Parathyroid adenoma (tissue), 2 donors: Measurements from ENCODE around the gene SMCO4.

Experiments
- H2AFZ ChIP-seq: fragments of 300-600 bp; sonication (generic); one replicate; pipeline ENCODE4 v1.7.0; 2017; ENCODE audit warnings: antibody characterized with exemption, mild to moderate bottlenecking
- H3K27ac ChIP-seq: fragments of 300-600 bp; sonication (generic); one replicate; pipeline ENCODE4 v1.7.0; 2017
- H3K27me3 ChIP-seq: fragments of 300-600 bp; sonication (generic); one replicate; pipeline ENCODE4 v1.7.0; 2017; ENCODE audit warnings: low read length; ENCODE audit not compliant: control insufficient read depth, insufficient read depth
- H3K36me3 ChIP-seq: fragments of 300-600 bp; sonication (generic); one replicate; pipeline ENCODE4 v1.7.0; 2017; ENCODE audit warnings: low read length; ENCODE audit not compliant: control insufficient read depth, insufficient read depth
- H3K4me1 ChIP-seq: fragments of 300-600 bp; sonication (generic); one replicate; pipeline ENCODE4 v1.7.0; 2017; ENCODE audit warnings: control low read depth
- H3K4me2 ChIP-seq: fragments of 300-600 bp; sonication (generic); one replicate; pipeline ENCODE4 v1.7.0; 2017; ENCODE audit warnings: low read length
- H3K4me3 ChIP-seq: fragments of 300-600 bp; sonication (generic); one replicate; pipeline ENCODE4 v1.7.0; 2017; ENCODE audit warnings: low read depth, low read length
- H3K79me2 ChIP-seq: fragments of 300-600 bp; sonication (generic); one replicate; pipeline ENCODE4 v1.7.0; 2017; ENCODE audit warnings: control low read depth
- H3K9ac ChIP-seq: fragments of 300-600 bp; sonication (generic); one replicate; pipeline ENCODE4 v1.7.0; 2017; ENCODE audit warnings: mild to moderate bottlenecking
- H3K9me3 ChIP-seq: fragments of 300-600 bp; sonication (generic); one replicate; pipeline ENCODE4 v1.7.0; 2017; ENCODE audit warnings: low read length; ENCODE audit not compliant: control insufficient read depth
- CTCF ChIP-seq: fragments of 300-600 bp; sonication (generic); IDR thresholded peaks from one replicate; pipeline ENCODE4 v1.7.0; 2017; ENCODE audit warnings: antibody characterized with exemption, mild to moderate bottlenecking
- donor health status: primary hyperparathyroidism.

The SMCO4 gene

GRCh38 chr11:93563857-93564256 lies 20.7 kb upstream of the SMCO4 start:
- Histone ChIP-seq H3K4me1 (no peaks in the 10 kb centered on the region), H3K36me3 (no peaks in the 10 kb centered on the region), H3K27me3 (no peaks in the 10 kb centered on the region), H3K9ac (no peak overlapping the region), H2AFZ (no peak overlapping the region), H3K9me3 (no peaks in the 10 kb centered on the region), H3K79me2 (no peaks in the 10 kb centered on the region), H3K27ac (no peak overlapping the region), H3K4me2 (no peak overlapping the region), H3K4me3 (no peak overlapping the region)
- TF ChIP-seq CTCF: no peak

- Histone ChIP-seq H3K36me3 (no peaks in the 10 kb centered on the region), H2AFZ (no peak overlapping the region), H3K4me3 (no peak overlapping the region), H3K9me3 (no peaks in the 10 kb centered on the region), H3K4me1 (no peaks in the 10 kb centered on the region), H3K79me2 (no peaks in the 10 kb centered on the region), H3K27ac (no peak overlapping the region), H3K4me2 (no peak overlapping the region), H3K9ac (no peak overlapping the region), H3K27me3 (no peaks in the 10 kb centered on the region)
- no peak for TF ChIP-seq CTCF
These were observed 17.2 kb upstream of the SMCO4 start for GRCh38 chr11:93560199-93560932.

GRCh38 chr11:93559681-93560080 lies 16.5 kb upstream of the SMCO4 start:
- H3K4me2 ChIP-seq: no peak overlapping the region
- H3K36me3 ChIP-seq: no peaks in the 10 kb centered on the region
- no peaks in the 10 kb centered on the region for H3K9me3 ChIP-seq
- H3K4me1 ChIP-seq: no peaks in the 10 kb centered on the region
- no peak overlapping the region for H3K4me3 ChIP-seq
- no peak overlapping the region for H3K27ac ChIP-seq
- TF ChIP-seq CTCF: no peak
- no peak overlapping the region for H2AFZ ChIP-seq
- H3K9ac ChIP-seq: no peak overlapping the region
- no peaks in the 10 kb centered on the region for H3K27me3 ChIP-seq
- H3K79me2 ChIP-seq: no peaks in the 10 kb centered on the region

- Histone ChIP-seq H2AFZ (no peak overlapping the region), H3K36me3 (no peaks in the 10 kb centered on the region), H3K9ac (no peak overlapping the region), H3K4me3 (no peak overlapping the region), H3K9me3 (no peaks in the 10 kb centered on the region), H3K4me1 (no peaks in the 10 kb centered on the region), H3K27ac (no peak overlapping the region), H3K4me2 (no peak overlapping the region), H3K79me2 (no peaks in the 10 kb centered on the region), H3K27me3 (no peaks in the 10 kb centered on the region)
- TF ChIP-seq CTCF: no peak
These were observed 9.7 kb upstream of the SMCO4 start for GRCh38 chr11:93552874-93553273.

GRCh38 chr11:93549976-93550375 lies 6.8 kb upstream of the SMCO4 start:
- no peak overlapping the region for H3K4me2 ChIP-seq
- no peak overlapping the region for H3K9ac ChIP-seq
- H3K4me3 ChIP-seq: no peak overlapping the region
- no peaks in the 10 kb centered on the region for H3K4me1 ChIP-seq
- no peaks in the 10 kb centered on the region for H3K79me2 ChIP-seq
- H2AFZ ChIP-seq: no peak overlapping the region
- no peaks in the 10 kb centered on the region for H3K36me3 ChIP-seq
- no peaks in the 10 kb centered on the region for H3K27me3 ChIP-seq
- no peak overlapping the region for H3K27ac ChIP-seq
- TF ChIP-seq CTCF: no peak
- H3K9me3 ChIP-seq: no peaks in the 10 kb centered on the region
